ENCODE measurements around the gene ZNF544. TPM values are rescaled to one million over a fixed set of nuclear protein-coding genes. Genes with fewer than 3 reads are reported as not detected.

The ZNF544 gene
- polyA plus RNA-seq, 2 of the 4 experiments (the other 2 are of a cell fraction): 23.7 to 33.1 TPM

- TF ChIP-seq BHLHE40 (IDR thresholded peaks at IDR 0.05; ENCODE audit: low read depth, low read length) (no peak), ZFP36 (IDR thresholded peaks at IDR 0.05; ENCODE audit: borderline replicate concordance, partially characterized antibody) (no peak), KDM1A (IDR thresholded peaks at IDR 0.05; ENCODE audit: low read depth) (0 out of 2 replicates have a peak, but pooled peaks have one; percentile 10)
- H3K4me3 ChIP-seq: peak overlapping the region; percentile 83
- no peak for FAIRE-seq
- no peak for DNase-seq (ENCODE audit: low read depth in 1 of 2, low spot score in 1 of 2)
- H3K4me2 ChIP-seq: peak overlapping the region; percentile 83
- H3K9me3 ChIP-seq: peaks cover 96% of the 10 kb centered on the region
- peak overlapping the region; percentile 79 to 83 for H3K27ac ChIP-seq
- no peaks in the 10 kb centered on the region for H3K4me1 ChIP-seq
- ChIA-PET POLR2A (interaction anchor here (1.0 to 1.5 kb wide), 4 partner anchors 45 to 135 kb away, joined by 3 to 9 read pairs (median 6); partner anchors contain the start of genes ZNF274, ZNF497 and ZNF8), CTCF (interaction anchor here (0.7 to 1.7 kb wide), 2 partner anchors 46 to 51 kb away, joined by 4 to 6 read pairs; no protein-coding TSS in a partner anchor)
- WGBS (ENCODE audit: missing lambda C conversion rate): 57% methylated on average over 21 of the region's 23 CpGs
- ATAC-seq: no peak
Observed at GRCh38 chr19:58227964-58228584, 640 bp upstream of the ZNF544 start.

- peaks cover 96% of the 10 kb centered on the region for H3K9me3 ChIP-seq
- H3K4me3 ChIP-seq: peak overlapping the region; percentile 83
- peak; percentile 32 to 56 for DNase-seq (ENCODE audit: low read depth in 1 of 2, low spot score in 1 of 2)
- peak overlapping the region; percentile 79 to 83 for H3K27ac ChIP-seq
- CTCF ChIA-PET: interaction anchor here (1.0 kb wide), 1 partner anchor 39 kb away, joined by 3 read pairs; no protein-coding TSS in a partner anchor
- TF ChIP-seq HOXB13 (CRISPR knock-in tag; IDR thresholded peaks at IDR 0.05; ENCODE audit: low read depth) (no peak), ZNF302 (CRISPR knock-in tag; IDR thresholded peaks at IDR 0.05) (no peak), MYC (IDR thresholded peaks at IDR 0.05; ENCODE audit: borderline replicate concordance, low read length) (no peak), HDAC2 (IDR thresholded peaks at IDR 0.05) (no peak), REST (IDR thresholded peaks at IDR 0.05) (no peak), USF2 (IDR thresholded peaks at IDR 0.05) (no peak), HOXA7 (CRISPR knock-in tag; IDR thresholded peaks at IDR 0.05) (no peak), EP300 (IDR thresholded peaks at IDR 0.05) (no peak)
- no peaks in the 10 kb centered on the region for H3K4me1 ChIP-seq
- FAIRE-seq: no peak
- POLR2A ChIA-PET: interaction anchor here (0.5 to 1.5 kb wide), 5 partner anchors 46 to 134 kb away, joined by 3 to 9 read pairs (median 4); partner anchors contain the start of genes ZNF274, ZNF497 and ZNF8
- H3K4me2 ChIP-seq: peak overlapping the region; percentile 83
- 43% methylated on average over 11 of the region's 13 CpGs for WGBS (ENCODE audit: missing lambda C conversion rate)
- peak in 1 of 2 experiments; percentile 56; a peak in 5 of 6 replicates for ATAC-seq
Observed at GRCh38 chr19:58229255-58229639, 533 bp downstream of the ZNF544 start.

- WGBS (ENCODE audit: missing lambda C conversion rate): 96% methylated on average over 10 of the region's 10 CpGs
- H3K4me3 ChIP-seq: no peak overlapping the region
Observed at GRCh38 chr19:58237324-58237723, 8.6 kb downstream of the ZNF544 start.

More at GRCh38 chr19:58237324-58237723, 8.6 kb downstream of the ZNF544 start:
- peaks cover 96% of the 10 kb centered on the region for H3K9me3 ChIP-seq
- no peak for ATAC-seq
- no peaks in the 10 kb centered on the region for H3K4me1 ChIP-seq
- H3K4me2 ChIP-seq: no peak overlapping the region
- ChIA-PET POLR2A (no interaction called here), CTCF (interaction anchor here (1.0 kb wide), 1 partner anchor 9 kb away, joined by 3 read pairs; no protein-coding TSS in a partner anchor)
- FAIRE-seq: no peak
- DNase-seq (ENCODE audit: low read depth in 1 of 2, low spot score in 1 of 2): no peak
- no peak for TF ChIP-seq REST (IDR thresholded peaks at IDR 0.05)
- TF ChIP-seq BCL3 (IDR thresholded peaks at IDR 0.05): no peak
- TF ChIP-seq ATOH8 (CRISPR knock-in tag; IDR thresholded peaks at IDR 0.05; ENCODE audit: low read depth): no peak
- no peak overlapping the region for H3K27ac ChIP-seq

All from A549 (cell line).